Panc1 (cell line): ENCODE data around the gene RSPO4. TPM values are rescaled to one million over a fixed set of nuclear protein-coding genes. Genes with fewer than 3 reads are reported as not detected.
"Not testable (repeated sequence)": the region's sequence is repeated elsewhere in the genome, so short reads cannot be mapped to it uniquely, and the experiment has no call there.

Experiments used
- ATAC-seq: fragments of 200-7000 bp; cut with Tn5 transposase; 2 replicates; pipeline ENCODE4 v1.9.1; 2020; ENCODE audit warnings: mild to moderate bottlenecking, moderate library complexity
- BruUV-seq: library from RNA; stranded (reverse); fragments of 400-500 nt; replicated peaks from 2 replicates; lab custom pipeline; 2021; lab: Mats Ljungman, UMichigan
- CTCF ChIA-PET: fragments of 300-600 bp; sonication (Branson Sonifier 250); formaldehyde crosslinking; loops from one replicate; lab custom pipeline; 2022; ENCODE audit warnings: antibody characterized with exemption; lab: Charles Lee
- POLR2A ChIA-PET: fragments of 300-600 bp; sonication (Branson Sonifier 250); formaldehyde crosslinking; loops from one replicate; lab custom pipeline; 2022; ENCODE audit warnings: antibody characterized with exemption; lab: Charles Lee
- DNase-seq: peaks from one replicate; pipeline ENCODE4 v3.0.0-alpha.2; 2010; ENCODE audit warnings: low read depth, low spot score
- H3K27ac ChIP-seq: 2 replicates; pipeline ENCODE4 v1.5.1; 2011; ENCODE audit warnings: mild to moderate bottlenecking, low read length, inconsistent platforms
- H3K27me3 ChIP-seq: fragments of 200-500 bp; sonication (Bioruptor generic); 2 replicates; pipeline ENCODE4 v1.6.0; 2014; ENCODE audit warnings: low read length, inconsistent platforms; ENCODE audit not compliant: control insufficient read depth, insufficient read depth
- H3K36me3 ChIP-seq: fragments of 200-500 bp; sonication (Bioruptor generic); 2 replicates; pipeline ENCODE4 v1.5.1; 2014; ENCODE audit warnings: inconsistent platforms, mild to moderate bottlenecking, low read length, moderate library complexity; ENCODE audit not compliant: control insufficient read depth, insufficient read depth
- H3K4me1 ChIP-seq: 2 replicates; pipeline ENCODE4 v1.5.1; 2011; ENCODE audit warnings: inconsistent platforms, mild to moderate bottlenecking, low read length, moderate library complexity; ENCODE audit not compliant: control insufficient read depth, insufficient read depth
- H3K4me3 ChIP-seq, 2 experiments: 2 replicates each; pipeline ENCODE4 v1.5.1; 2011 to 2012; ENCODE audit warnings: low read depth in 2 of 2, low read length in 2 of 2, mild to moderate bottlenecking in 2 of 2, inconsistent platforms in 1 of 2, moderate library complexity in 1 of 2
- H3K9me3 ChIP-seq: fragments of 200-500 bp; sonication (Bioruptor generic); 2 replicates; pipeline ENCODE4 v1.5.1; 2014; ENCODE audit warnings: low read depth, mild to moderate bottlenecking, inconsistent platforms, low read length, moderate library complexity; ENCODE audit not compliant: control insufficient read depth, insufficient read depth
- POLR2AphosphoS5 ChIP-seq: IDR thresholded peaks from 2 replicates; pipeline ENCODE4 v1.6.1; 2012; ENCODE audit warnings: mild to moderate bottlenecking, low read depth, low read length, moderate library complexity
- SIN3A ChIP-seq: IDR thresholded peaks from 2 replicates; pipeline ENCODE4 v1.6.1; 2012; ENCODE audit warnings: low read depth, mild to moderate bottlenecking, low read length, moderate library complexity, borderline replicate concordance; ENCODE audit not compliant: insufficient read depth
- TCF7L2 ChIP-seq: IDR thresholded peaks from 2 replicates; pipeline ENCODE4 v1.6.1; 2011; ENCODE audit warnings: mild to moderate bottlenecking, low read depth, low read length, inconsistent platforms
- in situ Hi-C: cut with HindIII; loops from 2 replicates; pipeline ENCODE4 v1.10.0; 2016; ENCODE audit warnings: low sequenced_read_pairs, low pct_unique_long_range_greater_than_20kb
- intact Hi-C: fragments of 100-400 bp; cut with micrococcal nuclease; formaldehyde crosslinking; loops from one replicate; pipeline ENCODE4 v1.10.0; 2022; ENCODE audit not compliant: unreplicated experiment
- total RNA-seq: library from RNA; stranded (reverse); gene quantifications from one replicate; pipeline ENCODE4 v1.2.1, GENCODE V29; 2021; ENCODE audit not compliant: unreplicated experiment
- TF ChIP-seq, protein P1 (sequence below): fragments of 450-650 bp; IDR thresholded peaks from 2 replicates; pipeline ENCODE4 v1.5.1; 2017; ENCODE audit warnings: mild to moderate bottlenecking
- TF ChIP-seq, protein P2 (sequence below), 2 experiments: IDR thresholded peaks; 2 replicates each; pipeline ENCODE4 v1.6.1; 2011 to 2012; ENCODE audit warnings: low read depth in 2 of 2, control low read depth in 1 of 2, low read length in 1 of 2, mild to moderate bottlenecking in 1 of 2, moderate library complexity in 1 of 2; ENCODE audit not compliant: insufficient read depth in 1 of 2

RSPO4 gene
- total RNA-seq, 1 experiment from 2014 or later = 0.54 TPM

DNA sequence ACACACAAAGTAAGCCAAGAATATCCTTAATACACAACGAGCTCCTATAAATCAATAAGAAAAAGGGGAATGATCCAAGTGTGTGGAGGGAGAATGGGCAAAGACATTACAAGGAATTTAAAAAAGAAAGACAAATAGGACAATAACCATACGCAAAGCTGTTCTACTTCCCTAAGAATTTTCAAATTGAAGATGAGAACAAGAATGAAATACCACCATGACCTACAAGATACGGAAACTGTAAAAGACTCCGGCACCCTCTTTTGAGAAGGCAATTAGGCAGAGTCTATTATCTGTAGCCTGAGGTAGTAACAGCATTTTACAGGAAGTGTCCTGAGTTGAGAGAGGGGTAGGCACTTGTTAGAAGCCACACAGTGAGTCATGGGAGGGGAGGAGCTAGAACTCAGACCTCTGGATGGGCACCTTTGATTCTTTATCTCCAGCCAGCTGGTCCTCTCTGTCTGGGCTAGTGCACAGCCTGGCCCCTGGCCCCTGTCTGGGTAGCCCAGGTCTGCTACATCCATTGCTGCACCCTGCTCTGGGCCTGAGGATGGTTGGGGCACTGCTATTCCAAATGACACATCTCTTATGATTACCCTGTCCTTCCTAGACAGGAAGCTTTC is 15.3 kb downstream of the RSPO4 start:
- no TSS peak for BruUV-seq
- DNase-seq (no peak), ATAC-seq (no peak)
- ChIA-PET POLR2A (interaction anchor here (0.6 kb wide), 1 partner anchor 592 kb away, joined by 8 read pairs; no protein-coding TSS in a partner anchor), CTCF (interaction anchor here (0.9 kb wide), 1 partner anchor 122 kb away, joined by 9 read pairs; no protein-coding TSS in a partner anchor)
- Histone ChIP-seq H3K4me1 (no peaks in the 10 kb centered on the region), H3K9me3 (no peaks in the 10 kb centered on the region), H3K4me3 (no peak overlapping the region), H3K27me3 (peaks cover 10% of the 10 kb centered on the region), H3K36me3 (no peaks in the 10 kb centered on the region), H3K27ac (no peak overlapping the region)
- intact Hi-C loops (no loop called here), in situ Hi-C loops (no loop called here)
- TF ChIP-seq POLR2AphosphoS5 (no peak), TCF7L2 (no peak), SIN3A (no peak)
- TF ChIP-seq, protein P1, sequence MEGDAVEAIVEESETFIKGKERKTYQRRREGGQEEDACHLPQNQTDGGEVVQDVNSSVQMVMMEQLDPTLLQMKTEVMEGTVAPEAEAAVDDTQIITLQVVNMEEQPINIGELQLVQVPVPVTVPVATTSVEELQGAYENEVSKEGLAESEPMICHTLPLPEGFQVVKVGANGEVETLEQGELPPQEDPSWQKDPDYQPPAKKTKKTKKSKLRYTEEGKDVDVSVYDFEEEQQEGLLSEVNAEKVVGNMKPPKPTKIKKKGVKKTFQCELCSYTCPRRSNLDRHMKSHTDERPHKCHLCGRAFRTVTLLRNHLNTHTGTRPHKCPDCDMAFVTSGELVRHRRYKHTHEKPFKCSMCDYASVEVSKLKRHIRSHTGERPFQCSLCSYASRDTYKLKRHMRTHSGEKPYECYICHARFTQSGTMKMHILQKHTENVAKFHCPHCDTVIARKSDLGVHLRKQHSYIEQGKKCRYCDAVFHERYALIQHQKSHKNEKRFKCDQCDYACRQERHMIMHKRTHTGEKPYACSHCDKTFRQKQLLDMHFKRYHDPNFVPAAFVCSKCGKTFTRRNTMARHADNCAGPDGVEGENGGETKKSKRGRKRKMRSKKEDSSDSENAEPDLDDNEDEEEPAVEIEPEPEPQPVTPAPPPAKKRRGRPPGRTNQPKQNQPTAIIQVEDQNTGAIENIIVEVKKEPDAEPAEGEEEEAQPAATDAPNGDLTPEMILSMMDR = no peak
- TF ChIP-seq, protein P2, sequence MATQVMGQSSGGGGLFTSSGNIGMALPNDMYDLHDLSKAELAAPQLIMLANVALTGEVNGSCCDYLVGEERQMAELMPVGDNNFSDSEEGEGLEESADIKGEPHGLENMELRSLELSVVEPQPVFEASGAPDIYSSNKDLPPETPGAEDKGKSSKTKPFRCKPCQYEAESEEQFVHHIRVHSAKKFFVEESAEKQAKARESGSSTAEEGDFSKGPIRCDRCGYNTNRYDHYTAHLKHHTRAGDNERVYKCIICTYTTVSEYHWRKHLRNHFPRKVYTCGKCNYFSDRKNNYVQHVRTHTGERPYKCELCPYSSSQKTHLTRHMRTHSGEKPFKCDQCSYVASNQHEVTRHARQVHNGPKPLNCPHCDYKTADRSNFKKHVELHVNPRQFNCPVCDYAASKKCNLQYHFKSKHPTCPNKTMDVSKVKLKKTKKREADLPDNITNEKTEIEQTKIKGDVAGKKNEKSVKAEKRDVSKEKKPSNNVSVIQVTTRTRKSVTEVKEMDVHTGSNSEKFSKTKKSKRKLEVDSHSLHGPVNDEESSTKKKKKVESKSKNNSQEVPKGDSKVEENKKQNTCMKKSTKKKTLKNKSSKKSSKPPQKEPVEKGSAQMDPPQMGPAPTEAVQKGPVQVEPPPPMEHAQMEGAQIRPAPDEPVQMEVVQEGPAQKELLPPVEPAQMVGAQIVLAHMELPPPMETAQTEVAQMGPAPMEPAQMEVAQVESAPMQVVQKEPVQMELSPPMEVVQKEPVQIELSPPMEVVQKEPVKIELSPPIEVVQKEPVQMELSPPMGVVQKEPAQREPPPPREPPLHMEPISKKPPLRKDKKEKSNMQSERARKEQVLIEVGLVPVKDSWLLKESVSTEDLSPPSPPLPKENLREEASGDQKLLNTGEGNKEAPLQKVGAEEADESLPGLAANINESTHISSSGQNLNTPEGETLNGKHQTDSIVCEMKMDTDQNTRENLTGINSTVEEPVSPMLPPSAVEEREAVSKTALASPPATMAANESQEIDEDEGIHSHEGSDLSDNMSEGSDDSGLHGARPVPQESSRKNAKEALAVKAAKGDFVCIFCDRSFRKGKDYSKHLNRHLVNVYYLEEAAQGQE (IDR thresholded peaks at IDR 0.05; ENCODE audit: insufficient read depth in 1 of 2, low read depth in 2 of 2, low read length in 1 of 2) = no peak

DNA sequence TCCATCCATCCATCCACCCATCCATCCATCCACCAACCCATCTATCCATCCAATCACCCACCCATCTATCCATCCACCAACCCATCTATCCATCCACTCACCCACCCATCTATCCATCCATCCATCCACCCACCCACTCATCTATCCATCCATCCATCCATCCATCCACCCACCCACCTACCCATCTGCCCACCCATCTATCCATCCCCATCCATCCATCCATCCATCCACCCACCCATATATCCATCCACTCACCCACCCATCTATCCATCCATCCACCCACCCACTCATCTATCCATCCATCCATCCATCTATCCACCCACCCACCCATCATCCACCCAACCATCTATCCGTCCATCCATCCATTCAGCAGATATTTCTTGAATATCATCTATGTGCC is 17.1 kb downstream of the RSPO4 start:
- CTCF ChIA-PET, H3K27ac ChIP-seq, H3K4me3 ChIP-seq, BruUV-seq, POLR2A ChIA-PET, DNase-seq, ATAC-seq, H3K9me3 ChIP-seq, intact Hi-C loops, in situ Hi-C loops, H3K36me3 ChIP-seq, H3K4me1 ChIP-seq: not testable (repeated sequence)
- H3K27me3 ChIP-seq = peaks cover 11% of the 10 kb centered on the region

DNA sequence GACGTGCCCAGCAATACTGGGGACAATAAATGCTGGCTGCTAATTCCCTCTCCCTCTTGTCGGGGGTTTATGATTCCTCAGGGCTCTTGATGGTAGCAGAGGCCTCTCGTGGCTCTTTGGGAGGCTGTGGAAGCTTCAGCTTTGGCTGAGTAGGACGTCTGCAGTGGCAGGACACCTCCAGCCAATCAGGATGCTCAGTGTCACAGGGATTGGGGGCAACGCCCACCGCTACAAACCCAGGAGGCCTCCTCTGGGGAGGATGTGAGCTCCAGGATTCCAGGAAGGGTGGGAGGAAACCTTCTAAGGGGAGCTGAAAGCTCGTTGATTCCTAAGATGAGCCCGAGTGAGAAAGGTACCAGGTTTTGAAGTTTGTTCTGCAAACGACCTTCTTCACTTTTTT is 19.4 kb downstream of the RSPO4 start:
- intact Hi-C loops (no loop called here), in situ Hi-C loops (no loop called here)
- Histone ChIP-seq H3K36me3 (no peaks in the 10 kb centered on the region), H3K27me3 (peaks cover 11% of the 10 kb centered on the region), H3K27ac (no peak overlapping the region), H3K9me3 (no peaks in the 10 kb centered on the region), H3K4me1 (no peaks in the 10 kb centered on the region), H3K4me3 (no peak overlapping the region)
- ChIA-PET CTCF (no interaction called here), POLR2A (no interaction called here)
- DNase-seq = no peak
- BruUV-seq = no TSS peak
- TF ChIP-seq, protein P2 (IDR thresholded peaks at IDR 0.05; ENCODE audit: insufficient read depth in 1 of 2, low read depth in 2 of 2, low read length in 1 of 2) = no peak
- TF ChIP-seq SIN3A (no peak), TCF7L2 (no peak), POLR2AphosphoS5 (no peak)
- TF ChIP-seq, protein P1 = no peak
- no peak for ATAC-seq
